PC-9 (cell line): ENCODE data around the gene ISL2. TPM values are rescaled to one million over a fixed set of nuclear protein-coding genes. Genes with fewer than 3 reads are reported as not detected.

ENCODE experiments used
- BruUV-seq: library from RNA; stranded (reverse); fragments of 400-500 nt; replicated peaks from 2 replicates; lab custom pipeline; 2021; lab: Mats Ljungman, UMichigan
- CTCF ChIA-PET: fragments of 300-600 bp; sonication (Branson Sonifier 250); formaldehyde crosslinking; loops from one replicate; lab custom pipeline; 2022; ENCODE audit warnings: antibody characterized with exemption; lab: Charles Lee
- POLR2A ChIA-PET: fragments of 300-600 bp; sonication (Branson Sonifier 250); formaldehyde crosslinking; loops from one replicate; lab custom pipeline; 2022; ENCODE audit warnings: antibody characterized with exemption; ENCODE audit not compliant: unreplicated experiment; lab: Charles Lee
- DNase-seq, 2 experiments: peaks; one replicate each; pipeline versions ENCODE4 v3.0.0 to v3.0.0-alpha.2; 2015 to 2022; ENCODE audit warnings: mixed read lengths in 1 of 2
- H2AFZ ChIP-seq: fragments of 200-600 bp; sonication (generic); 2 replicates; pipeline ENCODE4 v1.8.1; 2017; ENCODE audit warnings: antibody characterized with exemption
- H3F3A ChIP-seq: fragments of 200-600 bp; sonication (generic); 2 replicates; pipeline ENCODE4 v1.8.1; 2017; ENCODE audit warnings: antibody characterized with exemption, mild to moderate bottlenecking, low read depth; ENCODE audit not compliant: insufficient read depth
- H3K27ac ChIP-seq: fragments of 200-600 bp; sonication (generic); 2 replicates; pipeline ENCODE4 v1.6.1; 2016; ENCODE audit warnings: mixed run types
- H3K27me3 ChIP-seq: fragments of 200-600 bp; sonication (generic); 2 replicates; pipeline ENCODE4 v1.6.1; 2016; ENCODE audit warnings: low read depth, mixed run types; ENCODE audit not compliant: insufficient read depth
- H3K36me3 ChIP-seq: fragments of 200-600 bp; sonication (generic); 2 replicates; pipeline ENCODE4 v1.6.1; 2016; ENCODE audit warnings: low read depth, mixed run types
- H3K4me1 ChIP-seq: fragments of 200-600 bp; sonication (generic); replicated peaks from 2 replicates; pipeline ENCODE4 v1.6.1; 2016; ENCODE audit warnings: mixed run types; ENCODE audit not compliant: insufficient read depth
- H3K4me2 ChIP-seq: fragments of 200-600 bp; sonication (generic); 2 replicates; pipeline ENCODE4 v1.6.1; 2017; ENCODE audit warnings: mixed run types
- H3K4me3 ChIP-seq: fragments of 200-600 bp; sonication (generic); 2 replicates; pipeline ENCODE4 v1.6.1; 2016; ENCODE audit warnings: mixed run types
- H3K79me2 ChIP-seq: fragments of 200-600 bp; sonication (generic); 2 replicates; pipeline ENCODE4 v1.6.1; 2017; ENCODE audit warnings: low read depth, mixed run types
- H3K9me2 ChIP-seq: fragments of 200-600 bp; sonication (generic); 2 replicates; pipeline ENCODE4 v1.8.1; 2017; ENCODE audit warnings: mild to moderate bottlenecking; ENCODE audit not compliant: insufficient read depth
- H3K9me3 ChIP-seq: fragments of 200-600 bp; sonication (generic); 2 replicates; pipeline ENCODE4 v1.8.1; 2016; ENCODE audit warnings: low read depth; ENCODE audit not compliant: insufficient read depth
- H4K20me1 ChIP-seq: fragments of 200-600 bp; sonication (generic); 2 replicates; pipeline ENCODE4 v1.8.1; 2017; ENCODE audit not compliant: insufficient read depth
- CTCF ChIP-seq: fragments of 200-600 bp; sonication (generic); conservative IDR thresholded peaks from 2 replicates; pipeline ENCODE4 v1.6.1; 2017; ENCODE audit warnings: mixed run types, antibody characterized with exemption, mild to moderate bottlenecking, moderate library complexity
- EZH2 ChIP-seq: fragments of 200-600 bp; sonication (generic); IDR thresholded peaks from 2 replicates; pipeline ENCODE4 v1.8.0; 2017; ENCODE audit warnings: antibody characterized with exemption, low read depth
- intact Hi-C: fragments of 100-400 bp; cut with micrococcal nuclease; formaldehyde crosslinking; loops from one replicate; pipeline ENCODE4 v1.10.0; 2022; ENCODE audit not compliant: unreplicated experiment
- total RNA-seq: library from RNA; stranded (reverse); gene quantifications from 2 replicates; pipeline ENCODE4 v1.2.3, GENCODE V29; 2021

Gene ISL2
- total RNA-seq, 1 experiment from 2014 or later = 0.24 TPM

GRCh38 chr15:76376816-76377215 lies 40.2 kb downstream of the ISL2 start:
- CTCF ChIA-PET = no interaction called here
- H3K4me2 ChIP-seq = no peak overlapping the region

GRCh38 chr15:76377217-76377616 lies 40.6 kb downstream of the ISL2 start:
- TF ChIP-seq CTCF (no peak), EZH2 (no peak)
- CTCF ChIA-PET = no interaction called here
- BruUV-seq = no TSS peak
- Histone ChIP-seq H3K79me2 (no peaks in the 10 kb centered on the region), H4K20me1 (no peaks in the 10 kb centered on the region), H3K4me2 (no peak overlapping the region), H3K27me3 (no peaks in the 10 kb centered on the region), H2AFZ (no peak overlapping the region), H3K27ac (no peak overlapping the region), H3K9me2 (no peaks in the 10 kb centered on the region), H3K9me3 (no peaks in the 10 kb centered on the region), H3F3A (no peaks in the 10 kb centered on the region), H3K36me3 (no peaks in the 10 kb centered on the region), H3K4me3 (no peak overlapping the region), H3K4me1 (no peaks in the 10 kb centered on the region)
- POLR2A ChIA-PET = no interaction called here
- no peak for DNase-seq
- intact Hi-C loops = no loop called here

More at GRCh38 chr15:76376816-76377215, 40.2 kb downstream of the ISL2 start:
- Histone ChIP-seq H3K9me2 (no peaks in the 10 kb centered on the region), H3K27ac (no peak overlapping the region), H3F3A (no peaks in the 10 kb centered on the region), H3K79me2 (no peaks in the 10 kb centered on the region), H3K4me1 (no peaks in the 10 kb centered on the region), H2AFZ (no peak overlapping the region), H4K20me1 (no peaks in the 10 kb centered on the region), H3K9me3 (no peaks in the 10 kb centered on the region), H3K36me3 (no peaks in the 10 kb centered on the region), H3K4me3 (no peak overlapping the region), H3K27me3 (no peaks in the 10 kb centered on the region)
- POLR2A ChIA-PET = no interaction called here
- no TSS peak for BruUV-seq
- DNase-seq = no peak
- TF ChIP-seq CTCF = no peak
- TF ChIP-seq EZH2 = no peak
- intact Hi-C loops = no loop called here

- CTCF ChIA-PET = no interaction called here
- no TSS peak for BruUV-seq
- intact Hi-C loops = no loop called here
Measured at GRCh38 chr15:76377751-76378150, 41.2 kb downstream of the ISL2 start.

More at GRCh38 chr15:76377751-76378150, 41.2 kb downstream of the ISL2 start:
- DNase-seq = no peak
- no peak overlapping the region for H3K4me3 ChIP-seq
- no peaks in the 10 kb centered on the region for H3K4me1 ChIP-seq
- no peaks in the 10 kb centered on the region for H3K36me3 ChIP-seq
- H3K79me2 ChIP-seq = no peaks in the 10 kb centered on the region
- no peaks in the 10 kb centered on the region for H3F3A ChIP-seq
- no peak overlapping the region for H3K27ac ChIP-seq
- H3K27me3 ChIP-seq = no peaks in the 10 kb centered on the region
- H4K20me1 ChIP-seq = no peaks in the 10 kb centered on the region
- no peak for TF ChIP-seq EZH2
- no peak for TF ChIP-seq CTCF
- no peaks in the 10 kb centered on the region for H3K9me2 ChIP-seq
- POLR2A ChIA-PET = no interaction called here
- H3K9me3 ChIP-seq = no peaks in the 10 kb centered on the region
- H2AFZ ChIP-seq = no peak overlapping the region
- no peak overlapping the region for H3K4me2 ChIP-seq
